B cell (primary cell): ENCODE measurements around the gene NSD1. TPM values are rescaled to one million over a fixed set of nuclear protein-coding genes. Genes with fewer than 3 reads are reported as not detected.

Experiments
- ATAC-seq: fragments of 200-7000 bp; cut with Tn5 transposase; one replicate; pipeline ENCODE4 v1.10.0; 2021; ENCODE audit warnings: low read depth, mild to moderate bottlenecking, moderate number of reproducible peaks, moderate library complexity
- CTCF ChIA-PET: fragments of 350-600 bp; sonication (Branson Sonifier 250); formaldehyde crosslinking; loops from one replicate; lab custom pipeline; 2021; ENCODE audit warnings: antibody characterized with exemption, inconsistent platforms; lab: Charles Lee
- POLR2A ChIA-PET: fragments of 350-600 bp; sonication (Branson Sonifier 250); formaldehyde crosslinking; loops from one replicate; lab custom pipeline; 2021; ENCODE audit warnings: antibody characterized with exemption; lab: Charles Lee
- DNase-seq: peaks from one replicate; pipeline ENCODE4 v3.0.0; 2013
- H2AFZ ChIP-seq: 2 replicates; pipeline ENCODE4 v1.6.1; 2012; ENCODE audit warnings: mild to moderate bottlenecking, low read depth, low read length; ENCODE audit not compliant: insufficient read depth, poor library complexity, severe bottlenecking
- H3K27ac ChIP-seq, 2 donors: 1 replicate in 1 of 2; 2 replicates in 1 of 2; pipeline ENCODE4 v1.5.1; 2012 to 2013; ENCODE audit warnings: low read length in 2 of 2, mild to moderate bottlenecking in 2 of 2, moderate library complexity in 1 of 2
- H3K27me3 ChIP-seq, 4 experiments: fragments of 200-600 bp in 1 of 4; sonication (generic) in 1 of 4; replicated peaks in 1 of 4; 1 replicate in 2 of 4; 2 replicates in 2 of 4; pipeline versions ENCODE4 v1.6.1 to v1.7.0; 2013 to 2016; ENCODE audit warnings: low read length in 3 of 4, mild to moderate bottlenecking in 2 of 4, mixed read lengths in 1 of 4, moderate library complexity in 1 of 4; ENCODE audit not compliant: insufficient read depth in 4 of 4, control insufficient read depth in 3 of 4; ENCODE audit errors: control extremely low read depth in 1 of 4
- H3K36me3 ChIP-seq, 2 experiments: replicated peaks in 1 of 2; 1 replicate in 1 of 2; 2 replicates in 1 of 2; pipeline versions ENCODE4 v1.6.1 to v1.7.1; 2013; ENCODE audit warnings: low read length in 1 of 2; ENCODE audit not compliant: insufficient read depth in 2 of 2, control insufficient read depth in 1 of 2; ENCODE audit errors: control extremely low read depth in 1 of 2, extremely low read depth in 1 of 2
- H3K4me1 ChIP-seq, 2 donors: fragments of 200-600 bp in 1 of 2; sonication (generic) in 1 of 2; 1 replicate in 1 of 2; 2 replicates in 1 of 2; pipeline versions ENCODE4 v1.5.1 to v1.6.1; 2013 to 2017; ENCODE audit warnings: low read length in 2 of 2; ENCODE audit not compliant: control insufficient read depth in 2 of 2, insufficient read depth in 2 of 2
- H3K4me2 ChIP-seq: replicated peaks from 2 replicates; pipeline ENCODE3; 2012; ENCODE audit warnings: mild to moderate bottlenecking, low read depth, low read length; ENCODE audit not compliant: poor library complexity, severe bottlenecking
- H3K4me3 ChIP-seq, 5 experiments: fragments of 200-600 bp in 1 of 5; sonication (generic) in 1 of 5; 1 replicate in 3 of 5; 2 replicates in 2 of 5; pipeline versions ENCODE4 v1.5.1 to v1.7.0; 2011 to 2016; ENCODE audit warnings: low read length in 4 of 5, mild to moderate bottlenecking in 4 of 5, low read depth in 2 of 5, control low read depth in 1 of 5, moderate library complexity in 1 of 5; ENCODE audit not compliant: insufficient read depth in 1 of 5; ENCODE audit errors: control extremely low read depth in 1 of 5, extremely low read depth in 1 of 5
- H3K79me2 ChIP-seq: fragments of 200-600 bp; sonication (generic); one replicate; pipeline ENCODE4 v1.6.0; 2016; ENCODE audit warnings: low read length; ENCODE audit not compliant: control insufficient read depth, insufficient read depth
- H3K9ac ChIP-seq: fragments of 200-600 bp; sonication (generic); 2 replicates; pipeline ENCODE4 v1.6.1; 2017; ENCODE audit warnings: mild to moderate bottlenecking, low read length, moderate library complexity
- H3K9me3 ChIP-seq, 3 donors: one replicate each; pipeline versions ENCODE4 v1.6.1 to v1.7.1; 2013; ENCODE audit warnings: low read length in 2 of 3; ENCODE audit not compliant: control insufficient read depth in 2 of 3, insufficient read depth in 1 of 3; ENCODE audit errors: control extremely low read depth in 1 of 3
- H4K20me1 ChIP-seq: 2 replicates; pipeline ENCODE4 v1.6.0; 2012; ENCODE audit warnings: mild to moderate bottlenecking, low read length; ENCODE audit not compliant: insufficient read depth, control insufficient read depth, poor library complexity, severe bottlenecking
- H3K27ac Mint-ChIP-seq: one replicate; pipeline ENCODE4 v1.8.0; 2021; ENCODE audit warnings: mixed read lengths
- H3K27me3 Mint-ChIP-seq: one replicate; pipeline ENCODE4 v1.8.0; 2021; ENCODE audit warnings: mixed read lengths
- H3K4me1 Mint-ChIP-seq: one replicate; pipeline ENCODE4 v1.8.0; 2021; ENCODE audit warnings: mixed read lengths
- H3K4me3 Mint-ChIP-seq: one replicate; pipeline ENCODE4 v1.8.0; 2021; ENCODE audit warnings: mixed read lengths
- H3K9me3 Mint-ChIP-seq: one replicate; pipeline ENCODE4 v1.8.0; 2022; ENCODE audit warnings: mixed read lengths; ENCODE audit not compliant: insufficient read depth
- CTCF ChIP-seq: fragments of 200-600 bp; IDR thresholded peaks from one replicate; pipeline ENCODE4 v1.8.0; 2022; ENCODE audit warnings: antibody characterized with exemption, mild to moderate bottlenecking
- EZH2 ChIP-seq: IDR thresholded peaks from 2 replicates; pipeline ENCODE4 v1.6.1; 2012; ENCODE audit warnings: borderline replicate concordance, low read depth, mild to moderate bottlenecking, moderate library complexity, low read length; ENCODE audit not compliant: insufficient read depth, poor library complexity, severe bottlenecking
- WGBS: methylation state at CpG from one replicate; pipeline ENCODE4 v1.1.5; 2013; ENCODE audit warnings: missing lambda C conversion rate; ENCODE audit not compliant: insufficient coverage; 5-methylcytosine and 5-hydroxymethylcytosine counted together
- intact Hi-C: fragments of 100-400 bp; cut with micrococcal nuclease; formaldehyde crosslinking; loops from one replicate; pipeline ENCODE4 v1.10.0; 2022
- polyA plus RNA-seq: library from polyadenylated mRNA; depleted of rRNA; stranded (reverse); fragments of >200 nt; gene quantifications from 2 replicates; pipeline ENCODE4 v1.2.3, GENCODE V29; 2012
- total RNA-seq, 2 donors: library from RNA; stranded (reverse); fragments of 120-200 nt in 1 of 2; gene quantifications; 1 replicate in 1 of 2; 2 replicates in 1 of 2; pipeline versions ENCODE4 v1.2.3 to v1.2.4, GENCODE V29; 2013 to 2022

NSD1 gene
- total and polyA plus RNA-seq, 2 donors (not counting 1 experiment from before 2014, with no cell fraction given), result 10.8 to 145 TPM

- H3K4me1 ChIP-seq, result no peaks in the 10 kb centered on the region
- TF ChIP-seq CTCF, result no peak
- peaks cover 23% of the 10 kb centered on the region for H3K4me1 Mint-ChIP-seq
- no peaks in the 10 kb centered on the region for H3K27me3 Mint-ChIP-seq
- H3K36me3 ChIP-seq, result peaks cover 1 to 25% of the 10 kb centered on the region in 2 experiments
- peaks cover 91% of the 10 kb centered on the region for H3K79me2 ChIP-seq
- H2AFZ ChIP-seq, result no peak overlapping the region
- H3K27ac ChIP-seq, result no peak overlapping the region
- intact Hi-C loops, result no loop called here
- H3K27me3 ChIP-seq, result no peaks in the 10 kb centered on the region
- no peaks in the 10 kb centered on the region for H3K9me3 Mint-ChIP-seq
- CTCF ChIA-PET, result no interaction called here
- H3K27ac Mint-ChIP-seq, result no peak overlapping the region
- H4K20me1 ChIP-seq, result peaks cover 26% of the 10 kb centered on the region
- no peak overlapping the region for H3K4me3 Mint-ChIP-seq
- H3K9ac ChIP-seq, result no peak overlapping the region
- no peak overlapping the region for H3K4me3 ChIP-seq
- DNase-seq (no peak), ATAC-seq (no peak)
- POLR2A ChIA-PET, result interaction anchor here (0.7 kb wide), 2 partner anchors 206 to 263 kb away, joined by 3 to 5 read pairs; no protein-coding TSS in a partner anchor
- no peaks in the 10 kb centered on the region for H3K9me3 ChIP-seq
- 100% methylated on average over 3 of the region's 3 CpGs for WGBS
- H3K4me2 ChIP-seq, result no peak overlapping the region
Measured at GRCh38 chr5:177183142-177183541, 49.6 kb downstream of the NSD1 start.

DNA sequence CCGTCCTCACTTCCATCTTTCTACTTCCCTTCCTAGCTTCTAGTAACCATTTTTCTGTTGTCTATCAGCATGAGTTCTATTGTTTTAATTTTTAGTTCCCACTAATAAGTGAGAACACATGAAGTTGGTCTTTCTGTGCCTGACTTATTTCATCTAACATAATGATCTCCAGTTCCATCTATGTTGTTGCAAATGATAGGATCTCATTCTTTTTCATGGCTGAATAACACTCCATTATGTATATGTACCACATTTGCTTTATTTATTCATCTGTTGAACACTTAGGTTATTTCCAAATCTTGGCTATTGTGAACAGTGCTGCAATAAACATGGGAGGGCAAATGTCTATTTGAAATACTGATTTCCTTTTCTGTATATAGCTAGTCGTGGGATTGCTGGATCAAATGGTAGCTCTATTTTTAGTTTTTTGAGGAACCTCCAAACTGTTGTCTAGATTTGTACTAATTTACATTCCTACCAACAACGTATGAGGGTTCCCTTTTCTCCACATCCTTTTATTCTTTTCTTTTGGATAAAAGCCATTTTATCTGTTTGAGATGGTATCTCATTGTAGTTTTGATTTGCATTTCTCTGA, 50.3 kb downstream of the NSD1 start:
- TF ChIP-seq EZH2, result no peak
- TF ChIP-seq CTCF, result no peak
- intact Hi-C loops, result no loop called here
- ChIA-PET POLR2A (no interaction called here), CTCF (no interaction called here)
- H3K4me1 ChIP-seq, result no peaks in the 10 kb centered on the region
- no peak overlapping the region for H2AFZ ChIP-seq
- no peak overlapping the region for H3K27ac Mint-ChIP-seq
- peaks cover 1 to 25% of the 10 kb centered on the region in 2 experiments for H3K36me3 ChIP-seq
- H3K4me2 ChIP-seq, result no peak overlapping the region
- H4K20me1 ChIP-seq, result peaks cover 23% of the 10 kb centered on the region
- peak overlapping the region in 1 of 2 donors; percentile 3 for H3K27ac ChIP-seq
- DNase-seq (no peak), ATAC-seq (no peak)
- H3K79me2 ChIP-seq, result peaks cover 92% of the 10 kb centered on the region
- no peaks in the 10 kb centered on the region for H3K27me3 ChIP-seq
- H3K27me3 Mint-ChIP-seq, result no peaks in the 10 kb centered on the region
- no peak overlapping the region for H3K4me3 Mint-ChIP-seq
- no peaks in the 10 kb centered on the region for H3K9me3 ChIP-seq
- no peak overlapping the region for H3K9ac ChIP-seq
- H3K9me3 Mint-ChIP-seq, result no peaks in the 10 kb centered on the region
- H3K4me3 ChIP-seq, result no peak overlapping the region
- H3K4me1 Mint-ChIP-seq, result peaks cover 20% of the 10 kb centered on the region
- WGBS, result no CpG with 5 or more reads among the region's 3 CpGs
